ENCODE measurements around the gene MAP6.

GRCh38 chr11:75626889-75627529 lies 41.8 kb downstream of the MAP6 start:
- TF ChIP-seq CTCF (conservative IDR thresholded peaks at IDR 0.05; ENCODE audit: low read depth in 2 of 2) (no peak), POLR2AphosphoS5 (IDR thresholded peaks at IDR 0.05; ENCODE audit: low read depth) (no peak), EZH2phosphoT487 (IDR thresholded peaks at IDR 0.05; ENCODE audit: unreplicated experiment) (no peak), CREB1 (CRISPR knock-in tag; IDR thresholded peaks at IDR 0.05; ENCODE audit: low read depth) (no peak), EZH2 (IDR thresholded peaks at IDR 0.05; ENCODE audit: low read depth, unreplicated experiment) (no peak), REST (IDR thresholded peaks at IDR 0.05; ENCODE audit: unreplicated experiment) (no peak), STAT1 (IDR thresholded peaks at IDR 0.05; ENCODE audit: unreplicated experiment) (no peak), JUNB (IDR thresholded peaks at IDR 0.05; ENCODE audit: unreplicated experiment) (no peak), ZNF114 (CRISPR knock-in tag; IDR thresholded peaks at IDR 0.05) (no peak), NANOG (IDR thresholded peaks at IDR 0.05; ENCODE audit: borderline replicate concordance) (no peak), ZNF331 (CRISPR knock-in tag; IDR thresholded peaks at IDR 0.05; ENCODE audit: low read depth) (no peak), ETS1 (IDR thresholded peaks at IDR 0.05) (no peak), ZNF462 (CRISPR knock-in tag; IDR thresholded peaks at IDR 0.05) (no peak)
